B cell (primary cell): ENCODE measurements around the gene PARP8. TPM values are rescaled to one million over a fixed set of nuclear protein-coding genes. Genes with fewer than 3 reads are reported as not detected.

ENCODE experiments used
- ATAC-seq: fragments of 200-7000 bp; cut with Tn5 transposase; one replicate; pipeline ENCODE4 v1.10.0; 2021; ENCODE audit warnings: low read depth, mild to moderate bottlenecking, moderate number of reproducible peaks, moderate library complexity
- CTCF ChIA-PET: fragments of 350-600 bp; sonication (Branson Sonifier 250); formaldehyde crosslinking; loops from one replicate; lab custom pipeline; 2021; ENCODE audit warnings: antibody characterized with exemption, inconsistent platforms; lab: Charles Lee
- POLR2A ChIA-PET: fragments of 350-600 bp; sonication (Branson Sonifier 250); formaldehyde crosslinking; loops from one replicate; lab custom pipeline; 2021; ENCODE audit warnings: antibody characterized with exemption; lab: Charles Lee
- DNase-seq: peaks from one replicate; pipeline ENCODE4 v3.0.0; 2013
- H2AFZ ChIP-seq: 2 replicates; pipeline ENCODE4 v1.6.1; 2012; ENCODE audit warnings: mild to moderate bottlenecking, low read depth, low read length; ENCODE audit not compliant: insufficient read depth, poor library complexity, severe bottlenecking
- H3K27ac ChIP-seq, 2 donors: 1 replicate in 1 of 2; 2 replicates in 1 of 2; pipeline ENCODE4 v1.5.1; 2012 to 2013; ENCODE audit warnings: low read length in 2 of 2, mild to moderate bottlenecking in 2 of 2, moderate library complexity in 1 of 2
- H3K27me3 ChIP-seq, 4 experiments: fragments of 200-600 bp in 1 of 4; sonication (generic) in 1 of 4; replicated peaks in 1 of 4; 1 replicate in 2 of 4; 2 replicates in 2 of 4; pipeline versions ENCODE4 v1.6.1 to v1.7.0; 2013 to 2016; ENCODE audit warnings: low read length in 3 of 4, mild to moderate bottlenecking in 2 of 4, mixed read lengths in 1 of 4, moderate library complexity in 1 of 4; ENCODE audit not compliant: insufficient read depth in 4 of 4, control insufficient read depth in 3 of 4; ENCODE audit errors: control extremely low read depth in 1 of 4
- H3K36me3 ChIP-seq, 2 experiments: replicated peaks in 1 of 2; 1 replicate in 1 of 2; 2 replicates in 1 of 2; pipeline versions ENCODE4 v1.6.1 to v1.7.1; 2013; ENCODE audit warnings: low read length in 1 of 2; ENCODE audit not compliant: insufficient read depth in 2 of 2, control insufficient read depth in 1 of 2; ENCODE audit errors: control extremely low read depth in 1 of 2, extremely low read depth in 1 of 2
- H3K4me1 ChIP-seq, 2 donors: fragments of 200-600 bp in 1 of 2; sonication (generic) in 1 of 2; 1 replicate in 1 of 2; 2 replicates in 1 of 2; pipeline versions ENCODE4 v1.5.1 to v1.6.1; 2013 to 2017; ENCODE audit warnings: low read length in 2 of 2; ENCODE audit not compliant: control insufficient read depth in 2 of 2, insufficient read depth in 2 of 2
- H3K4me2 ChIP-seq: replicated peaks from 2 replicates; pipeline ENCODE3; 2012; ENCODE audit warnings: mild to moderate bottlenecking, low read depth, low read length; ENCODE audit not compliant: poor library complexity, severe bottlenecking
- H3K4me3 ChIP-seq, 5 experiments: fragments of 200-600 bp in 1 of 5; sonication (generic) in 1 of 5; 1 replicate in 3 of 5; 2 replicates in 2 of 5; pipeline versions ENCODE4 v1.5.1 to v1.7.0; 2011 to 2016; ENCODE audit warnings: low read length in 4 of 5, mild to moderate bottlenecking in 4 of 5, low read depth in 2 of 5, control low read depth in 1 of 5, moderate library complexity in 1 of 5; ENCODE audit not compliant: insufficient read depth in 1 of 5; ENCODE audit errors: control extremely low read depth in 1 of 5, extremely low read depth in 1 of 5
- H3K79me2 ChIP-seq: fragments of 200-600 bp; sonication (generic); one replicate; pipeline ENCODE4 v1.6.0; 2016; ENCODE audit warnings: low read length; ENCODE audit not compliant: control insufficient read depth, insufficient read depth
- H3K9ac ChIP-seq: fragments of 200-600 bp; sonication (generic); 2 replicates; pipeline ENCODE4 v1.6.1; 2017; ENCODE audit warnings: mild to moderate bottlenecking, low read length, moderate library complexity
- H3K9me3 ChIP-seq, 3 donors: one replicate each; pipeline versions ENCODE4 v1.6.1 to v1.7.1; 2013; ENCODE audit warnings: low read length in 2 of 3; ENCODE audit not compliant: control insufficient read depth in 2 of 3, insufficient read depth in 1 of 3; ENCODE audit errors: control extremely low read depth in 1 of 3
- H4K20me1 ChIP-seq: 2 replicates; pipeline ENCODE4 v1.6.0; 2012; ENCODE audit warnings: mild to moderate bottlenecking, low read length; ENCODE audit not compliant: insufficient read depth, control insufficient read depth, poor library complexity, severe bottlenecking
- H3K27ac Mint-ChIP-seq: one replicate; pipeline ENCODE4 v1.8.0; 2021; ENCODE audit warnings: mixed read lengths
- H3K27me3 Mint-ChIP-seq: one replicate; pipeline ENCODE4 v1.8.0; 2021; ENCODE audit warnings: mixed read lengths
- H3K4me1 Mint-ChIP-seq: one replicate; pipeline ENCODE4 v1.8.0; 2021; ENCODE audit warnings: mixed read lengths
- H3K4me3 Mint-ChIP-seq: one replicate; pipeline ENCODE4 v1.8.0; 2021; ENCODE audit warnings: mixed read lengths
- H3K9me3 Mint-ChIP-seq: one replicate; pipeline ENCODE4 v1.8.0; 2022; ENCODE audit warnings: mixed read lengths; ENCODE audit not compliant: insufficient read depth
- EZH2 ChIP-seq: IDR thresholded peaks from 2 replicates; pipeline ENCODE4 v1.6.1; 2012; ENCODE audit warnings: borderline replicate concordance, low read depth, mild to moderate bottlenecking, moderate library complexity, low read length; ENCODE audit not compliant: insufficient read depth, poor library complexity, severe bottlenecking
- WGBS: methylation state at CpG from one replicate; pipeline ENCODE4 v1.1.5; 2013; ENCODE audit warnings: missing lambda C conversion rate; ENCODE audit not compliant: insufficient coverage; 5-methylcytosine and 5-hydroxymethylcytosine counted together
- intact Hi-C: fragments of 100-400 bp; cut with micrococcal nuclease; formaldehyde crosslinking; loops from one replicate; pipeline ENCODE4 v1.10.0; 2022
- polyA plus RNA-seq: library from polyadenylated mRNA; depleted of rRNA; stranded (reverse); fragments of >200 nt; gene quantifications from 2 replicates; pipeline ENCODE4 v1.2.3, GENCODE V29; 2012
- total RNA-seq, 2 donors: library from RNA; stranded (reverse); fragments of 120-200 nt in 1 of 2; gene quantifications; 1 replicate in 1 of 2; 2 replicates in 1 of 2; pipeline versions ENCODE4 v1.2.3 to v1.2.4, GENCODE V29; 2013 to 2022
- TF ChIP-seq, protein P1 (sequence below): fragments of 200-600 bp; IDR thresholded peaks from one replicate; pipeline ENCODE4 v1.8.0; 2022; ENCODE audit warnings: antibody characterized with exemption, mild to moderate bottlenecking

PARP8 gene
- total and polyA plus RNA-seq, 2 donors (not counting 1 experiment from before 2014, with no cell fraction given) = 36.2 to 83.6 TPM

DNA sequence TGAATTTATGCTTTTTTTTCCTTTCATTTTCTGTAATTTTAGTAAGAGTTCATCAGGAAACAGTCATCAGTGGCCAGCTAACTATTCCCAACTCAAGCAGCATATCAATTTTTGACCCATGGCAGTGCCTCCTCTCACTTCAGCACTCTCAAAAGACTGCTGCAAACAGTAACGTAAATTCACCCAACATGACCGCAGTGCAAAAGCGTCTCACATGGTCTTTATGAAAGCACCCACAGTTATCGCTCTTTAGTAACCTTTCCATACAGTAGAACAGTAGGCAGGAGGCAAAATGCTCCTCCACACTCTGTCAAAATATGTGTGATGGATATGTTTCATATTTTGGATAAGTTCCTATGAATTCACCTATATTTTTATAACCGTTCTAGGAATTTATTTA, 48.6 kb downstream of the PARP8 start:
- H3K27me3 ChIP-seq = no peaks in the 10 kb centered on the region
- H3K4me1 Mint-ChIP-seq = peaks cover 57% of the 10 kb centered on the region
- ATAC-seq (no peak), DNase-seq (no peak)
- no peak overlapping the region for H3K4me3 Mint-ChIP-seq
- no peaks in the 10 kb centered on the region for H3K9me3 Mint-ChIP-seq
- no peaks in the 10 kb centered on the region for H3K9me3 ChIP-seq
- H3K36me3 ChIP-seq = no peaks in the 10 kb centered on the region
- H3K27ac Mint-ChIP-seq = no peak overlapping the region
- H3K27me3 Mint-ChIP-seq = no peaks in the 10 kb centered on the region
- intact Hi-C loops = no loop called here
- H2AFZ ChIP-seq = no peak overlapping the region
- no peak overlapping the region for H3K9ac ChIP-seq
- peaks cover 32 to 40% of the 10 kb centered on the region in 2 donors for H3K4me1 ChIP-seq
- no peak overlapping the region for H3K4me2 ChIP-seq
- ChIA-PET CTCF (no interaction called here), POLR2A (no interaction called here)
- H4K20me1 ChIP-seq = no peaks in the 10 kb centered on the region
- H3K27ac ChIP-seq = no peak overlapping the region
- H3K4me3 ChIP-seq = no peak overlapping the region
- H3K79me2 ChIP-seq = peaks cover 77% of the 10 kb centered on the region
- TF ChIP-seq, protein P1, sequence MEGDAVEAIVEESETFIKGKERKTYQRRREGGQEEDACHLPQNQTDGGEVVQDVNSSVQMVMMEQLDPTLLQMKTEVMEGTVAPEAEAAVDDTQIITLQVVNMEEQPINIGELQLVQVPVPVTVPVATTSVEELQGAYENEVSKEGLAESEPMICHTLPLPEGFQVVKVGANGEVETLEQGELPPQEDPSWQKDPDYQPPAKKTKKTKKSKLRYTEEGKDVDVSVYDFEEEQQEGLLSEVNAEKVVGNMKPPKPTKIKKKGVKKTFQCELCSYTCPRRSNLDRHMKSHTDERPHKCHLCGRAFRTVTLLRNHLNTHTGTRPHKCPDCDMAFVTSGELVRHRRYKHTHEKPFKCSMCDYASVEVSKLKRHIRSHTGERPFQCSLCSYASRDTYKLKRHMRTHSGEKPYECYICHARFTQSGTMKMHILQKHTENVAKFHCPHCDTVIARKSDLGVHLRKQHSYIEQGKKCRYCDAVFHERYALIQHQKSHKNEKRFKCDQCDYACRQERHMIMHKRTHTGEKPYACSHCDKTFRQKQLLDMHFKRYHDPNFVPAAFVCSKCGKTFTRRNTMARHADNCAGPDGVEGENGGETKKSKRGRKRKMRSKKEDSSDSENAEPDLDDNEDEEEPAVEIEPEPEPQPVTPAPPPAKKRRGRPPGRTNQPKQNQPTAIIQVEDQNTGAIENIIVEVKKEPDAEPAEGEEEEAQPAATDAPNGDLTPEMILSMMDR = no peak
- no peak for TF ChIP-seq EZH2
- WGBS = no CpG with 5 or more reads among the region's 5 CpGs

DNA sequence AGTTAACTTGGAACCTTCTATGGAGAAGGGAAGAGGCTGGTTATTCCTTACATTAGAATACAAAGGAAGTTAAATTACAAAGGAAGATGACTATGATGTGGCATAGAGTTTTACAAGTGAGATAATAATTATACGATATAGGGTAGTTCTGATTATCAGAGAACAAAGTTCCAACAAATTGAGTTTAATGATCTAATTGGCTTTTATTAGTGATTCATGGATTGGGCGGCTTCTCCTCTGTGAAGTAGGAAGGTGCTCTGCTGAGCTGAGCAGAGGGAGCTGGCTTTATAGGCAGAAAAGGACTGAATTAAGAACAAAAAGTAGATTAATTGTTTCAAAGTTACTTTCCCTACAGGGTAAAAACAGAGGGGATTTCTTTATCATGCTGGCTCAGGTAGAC, 49.7 kb downstream of the PARP8 start:
- no peak overlapping the region for H3K27ac Mint-ChIP-seq
- ChIA-PET CTCF (no interaction called here), POLR2A (no interaction called here)
- TF ChIP-seq, protein P1 = no peak
- no peak for TF ChIP-seq EZH2
- WGBS = 89% methylated on average over 2 of the region's 2 CpGs
- Histone ChIP-seq H3K27ac (no peak overlapping the region), H2AFZ (no peak overlapping the region), H3K4me1 (peaks cover 29 to 32% of the 10 kb centered on the region in 2 donors), H3K79me2 (peaks cover 88% of the 10 kb centered on the region), H3K9ac (no peak overlapping the region), H4K20me1 (peaks cover 8% of the 10 kb centered on the region), H3K9me3 (no peaks in the 10 kb centered on the region), H3K36me3 (no peaks in the 10 kb centered on the region), H3K4me2 (no peak overlapping the region), H3K27me3 (no peaks in the 10 kb centered on the region), H3K4me3 (no peak overlapping the region)
- H3K27me3 Mint-ChIP-seq = no peaks in the 10 kb centered on the region
- no peak overlapping the region for H3K4me3 Mint-ChIP-seq
- H3K9me3 Mint-ChIP-seq = no peaks in the 10 kb centered on the region
- intact Hi-C loops = no loop called here
- H3K4me1 Mint-ChIP-seq = peaks cover 55% of the 10 kb centered on the region
- ATAC-seq (no peak), DNase-seq (no peak)
